Activated T-cell treated with anti-CD3 and anti-CD28 coated beads, Interleukin-2, amount 50 U/mL, for 24 hours (primary cell): ENCODE data around the gene HVCN1.
A peak's percentile ranks its signal among the peaks of the same experiment; 100 is the strongest.

Experiments used
- DNase-seq: peaks from one replicate; pipeline ENCODE4 v3.0.0-alpha.2; 2020
- H3K27ac Mint-ChIP-seq: 2 replicates; pipeline ENCODE4 v1.8.0; 2020; ENCODE audit warnings: mild to moderate bottlenecking, mixed read lengths
- H3K27me3 Mint-ChIP-seq: 2 replicates; pipeline ENCODE4 v1.8.0; 2020; ENCODE audit warnings: mixed read lengths
- H3K36me3 Mint-ChIP-seq: 2 replicates; pipeline ENCODE4 v1.8.0; 2020; ENCODE audit warnings: low read depth, mixed read lengths
- H3K4me1 Mint-ChIP-seq: 2 replicates; pipeline ENCODE4 v1.8.0; 2020; ENCODE audit warnings: low read depth, mixed read lengths
- H3K4me3 Mint-ChIP-seq: 2 replicates; pipeline ENCODE4 v1.8.0; 2020; ENCODE audit warnings: mild to moderate bottlenecking, moderate library complexity, mixed read lengths
- H3K9me3 Mint-ChIP-seq: 2 replicates; pipeline ENCODE4 v1.8.0; 2020; ENCODE audit warnings: mixed read lengths

Gene HVCN1

DNA sequence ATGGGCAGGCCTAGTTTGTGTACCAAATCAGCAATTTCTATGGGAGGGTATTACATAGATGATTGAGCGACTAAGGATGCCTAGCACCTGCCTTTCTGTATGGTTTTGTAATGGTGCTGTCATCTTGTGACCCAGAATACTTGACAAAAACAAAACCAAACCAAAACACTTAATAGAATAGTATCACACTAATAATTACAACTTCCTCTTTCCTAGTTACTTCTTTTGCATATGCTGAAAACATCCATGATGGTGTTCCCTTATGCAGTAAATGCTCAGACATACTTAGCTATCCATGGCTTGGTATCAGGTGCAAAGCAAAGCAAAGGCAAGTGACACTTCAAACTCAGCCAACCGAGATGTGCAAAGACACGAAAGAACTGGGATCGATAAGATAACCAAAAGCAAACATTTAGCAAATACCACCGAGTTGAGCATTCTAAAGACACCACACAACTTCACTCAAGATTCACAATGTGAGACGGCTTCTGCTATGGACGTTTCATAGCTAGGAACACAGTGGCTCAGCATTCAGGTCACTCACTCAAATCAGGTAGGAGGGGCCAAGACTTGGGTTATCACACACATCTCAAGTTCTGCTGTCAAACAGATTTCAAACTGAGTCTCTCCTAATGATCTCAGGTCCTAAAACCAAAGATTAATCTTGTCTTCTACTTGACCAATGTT, 29.4 kb upstream of the HVCN1 start:
- Mint-ChIP-seq H3K4me3 (no peak overlapping the region), H3K36me3 (peaks cover 80% of the 10 kb centered on the region), H3K9me3 (no peaks in the 10 kb centered on the region), H3K27me3 (no peaks in the 10 kb centered on the region), H3K4me1 (peaks cover 22% of the 10 kb centered on the region), H3K27ac (peak overlapping the region; percentile 42)
- no peak for DNase-seq

- Mint-ChIP-seq H3K36me3 (peaks cover 72% of the 10 kb centered on the region), H3K27me3 (no peaks in the 10 kb centered on the region), H3K4me1 (peaks cover 22% of the 10 kb centered on the region), H3K4me3 (no peak overlapping the region), H3K9me3 (no peaks in the 10 kb centered on the region), H3K27ac (peak overlapping the region; percentile 55)
- DNase-seq, result no peak
These were observed 28.1 kb upstream of the HVCN1 start for GRCh38 chr12:110717037-110717436.

- Mint-ChIP-seq H3K27ac (no peak overlapping the region), H3K9me3 (no peaks in the 10 kb centered on the region), H3K4me3 (no peak overlapping the region), H3K4me1 (no peaks in the 10 kb centered on the region), H3K36me3 (peaks cover 17% of the 10 kb centered on the region), H3K27me3 (no peaks in the 10 kb centered on the region)
- no peak for DNase-seq
These were observed 20.0 kb upstream of the HVCN1 start for GRCh38 chr12:110708917-110709316.

GRCh38 chr12:110705309-110705708, 16.4 kb upstream of the HVCN1 start:
- H3K27ac Mint-ChIP-seq, result no peak overlapping the region

DNA sequence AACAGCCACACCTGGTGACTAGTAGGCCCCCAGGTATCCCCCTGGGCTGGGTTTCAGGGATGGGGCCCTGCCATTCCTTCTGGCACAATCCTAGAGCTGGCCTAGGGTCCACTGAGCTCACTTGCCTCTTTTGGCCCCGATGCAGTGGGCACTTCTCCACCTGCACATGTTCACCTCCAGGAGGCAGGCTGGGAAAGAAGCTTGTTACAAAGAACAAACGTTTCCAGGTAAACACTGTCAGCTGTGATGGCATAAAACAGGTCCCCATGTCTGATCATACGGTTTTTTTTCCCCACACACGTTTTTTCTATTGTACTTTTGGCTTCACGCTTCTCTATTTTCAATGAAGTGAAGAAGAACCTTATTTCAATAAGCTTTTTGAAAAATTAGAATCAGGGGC, 15.8 kb upstream of the HVCN1 start:
- H3K27ac Mint-ChIP-seq, result no peak overlapping the region
- no peaks in the 10 kb centered on the region for H3K9me3 Mint-ChIP-seq
- H3K4me1 Mint-ChIP-seq, result no peaks in the 10 kb centered on the region
- H3K36me3 Mint-ChIP-seq, result peaks cover 5% of the 10 kb centered on the region
- no peaks in the 10 kb centered on the region for H3K27me3 Mint-ChIP-seq
- no peak overlapping the region for H3K4me3 Mint-ChIP-seq
- DNase-seq, result no peak

More at GRCh38 chr12:110705309-110705708, 16.4 kb upstream of the HVCN1 start:
- no peak for DNase-seq
- Mint-ChIP-seq H3K4me3 (no peak overlapping the region), H3K27me3 (no peaks in the 10 kb centered on the region), H3K9me3 (no peaks in the 10 kb centered on the region), H3K4me1 (no peaks in the 10 kb centered on the region), H3K36me3 (peaks cover 5% of the 10 kb centered on the region)

- no peaks in the 10 kb centered on the region for H3K4me1 Mint-ChIP-seq
- no peak overlapping the region for H3K27ac Mint-ChIP-seq
- no peaks in the 10 kb centered on the region for H3K27me3 Mint-ChIP-seq
- H3K36me3 Mint-ChIP-seq, result peaks cover 5% of the 10 kb centered on the region
- no peaks in the 10 kb centered on the region for H3K9me3 Mint-ChIP-seq
- H3K4me3 Mint-ChIP-seq, result no peak overlapping the region
- DNase-seq, result no peak
These were observed 15.3 kb upstream of the HVCN1 start for GRCh38 chr12:110704231-110704630.

GRCh38 chr12:110702081-110702480, 13.2 kb upstream of the HVCN1 start:
- H3K36me3 Mint-ChIP-seq, result no peaks in the 10 kb centered on the region
- no peak for DNase-seq
- no peak overlapping the region for H3K27ac Mint-ChIP-seq
- no peak overlapping the region for H3K4me3 Mint-ChIP-seq
- H3K27me3 Mint-ChIP-seq, result no peaks in the 10 kb centered on the region
- no peaks in the 10 kb centered on the region for H3K9me3 Mint-ChIP-seq
- H3K4me1 Mint-ChIP-seq, result peaks cover 12% of the 10 kb centered on the region

- Mint-ChIP-seq H3K27me3 (no peaks in the 10 kb centered on the region), H3K9me3 (no peaks in the 10 kb centered on the region), H3K27ac (no peak overlapping the region), H3K4me1 (peaks cover 12% of the 10 kb centered on the region), H3K4me3 (no peak overlapping the region), H3K36me3 (no peaks in the 10 kb centered on the region)
- no peak for DNase-seq
These were observed 10.9 kb upstream of the HVCN1 start for GRCh38 chr12:110699591-110700445.

- Mint-ChIP-seq H3K27me3 (no peaks in the 10 kb centered on the region), H3K4me3 (no peak overlapping the region), H3K9me3 (no peaks in the 10 kb centered on the region), H3K4me1 (peaks cover 15% of the 10 kb centered on the region), H3K36me3 (no peaks in the 10 kb centered on the region), H3K27ac (peak overlapping the region; percentile 57)
- DNase-seq, result peak; percentile 79
These were observed 9.4 kb upstream of the HVCN1 start for GRCh38 chr12:110698171-110698902.

GRCh38 chr12:110697236-110697635, 8.3 kb upstream of the HVCN1 start:
- peaks cover 15% of the 10 kb centered on the region for H3K4me1 Mint-ChIP-seq
- H3K9me3 Mint-ChIP-seq, result no peaks in the 10 kb centered on the region
- H3K27ac Mint-ChIP-seq, result no peak overlapping the region
- H3K4me3 Mint-ChIP-seq, result no peak overlapping the region
- no peaks in the 10 kb centered on the region for H3K36me3 Mint-ChIP-seq
- DNase-seq, result no peak
- H3K27me3 Mint-ChIP-seq, result no peaks in the 10 kb centered on the region

GRCh38 chr12:110696283-110696682, 7.4 kb upstream of the HVCN1 start:
- Mint-ChIP-seq H3K4me3 (no peak overlapping the region), H3K9me3 (no peaks in the 10 kb centered on the region), H3K36me3 (no peaks in the 10 kb centered on the region), H3K4me1 (peaks cover 15% of the 10 kb centered on the region), H3K27ac (no peak overlapping the region), H3K27me3 (no peaks in the 10 kb centered on the region)
- DNase-seq, result no peak

GRCh38 chr12:110694330-110694901, 5.5 kb upstream of the HVCN1 start:
- Mint-ChIP-seq H3K27ac (no peak overlapping the region), H3K4me3 (no peak overlapping the region), H3K9me3 (no peaks in the 10 kb centered on the region), H3K27me3 (no peaks in the 10 kb centered on the region), H3K4me1 (peaks cover 26% of the 10 kb centered on the region), H3K36me3 (no peaks in the 10 kb centered on the region)
- DNase-seq, result no peak

- no peak for DNase-seq
- no peaks in the 10 kb centered on the region for H3K9me3 Mint-ChIP-seq
- H3K4me3 Mint-ChIP-seq, result no peak overlapping the region
- H3K36me3 Mint-ChIP-seq, result no peaks in the 10 kb centered on the region
- H3K4me1 Mint-ChIP-seq, result peaks cover 28% of the 10 kb centered on the region
- no peak overlapping the region for H3K27ac Mint-ChIP-seq
- H3K27me3 Mint-ChIP-seq, result no peaks in the 10 kb centered on the region
These were observed 4.8 kb upstream of the HVCN1 start for GRCh38 chr12:110693731-110694130.

DNA sequence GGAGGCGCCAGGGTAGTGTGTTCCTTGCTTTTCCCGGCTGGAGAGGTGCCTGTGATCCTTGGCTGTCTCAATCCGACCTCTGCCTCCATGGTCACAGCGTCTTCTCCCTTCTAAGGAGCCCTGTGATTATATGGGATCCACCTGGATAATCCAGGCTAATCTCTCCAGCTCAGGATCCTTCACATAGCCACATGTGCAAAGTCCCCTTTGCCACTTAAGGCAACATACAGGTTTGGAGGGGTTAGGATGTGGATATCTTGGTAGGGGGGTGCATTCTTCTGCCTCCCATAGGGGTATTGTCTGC, 1.2 kb upstream of the HVCN1 start:
- H3K4me1 Mint-ChIP-seq, result peaks cover 31% of the 10 kb centered on the region
- no peaks in the 10 kb centered on the region for H3K9me3 Mint-ChIP-seq

More for the DNA sequence above, 1.2 kb upstream of the HVCN1 start:
- H3K27me3 Mint-ChIP-seq, result no peaks in the 10 kb centered on the region
- H3K27ac Mint-ChIP-seq, result peak overlapping the region; percentile 94
- DNase-seq, result no peak
- peak overlapping the region; percentile 82 for H3K4me3 Mint-ChIP-seq
- H3K36me3 Mint-ChIP-seq, result peaks cover 5% of the 10 kb centered on the region
